Common myeloid progenitor, CD34-positive (primary cell): Measurements from ENCODE around the gene CLEC16A.

Source experiments
- CTCF ChIA-PET: fragments of 350-600 bp; sonication (Branson Sonifier 250); formaldehyde crosslinking; loops from one replicate; lab custom pipeline; 2021; ENCODE audit warnings: antibody characterized with exemption; lab: Charles Lee
- POLR2A ChIA-PET: fragments of 350-600 bp; sonication (Branson Sonifier 250); formaldehyde crosslinking; loops from one replicate; lab custom pipeline; 2021; ENCODE audit warnings: antibody characterized with exemption; lab: Charles Lee
- DNase-seq, 3 donors: peaks; one replicate each; pipeline versions ENCODE4 v3.0.0 to v3.0.0-alpha.2; 2013
- H3K27ac ChIP-seq, 2 experiments: 1 replicate in 1 of 2; 2 replicates in 1 of 2; pipeline ENCODE4 v1.7.0; 2013; ENCODE audit warnings: inconsistent platforms in 2 of 2, low read length in 2 of 2, mild to moderate bottlenecking in 2 of 2, low read depth in 1 of 2, moderate library complexity in 1 of 2; ENCODE audit not compliant: severe bottlenecking in 2 of 2, insufficient read depth in 1 of 2, poor library complexity in 1 of 2
- H3K27me3 ChIP-seq, 5 experiments: replicated peaks in 2 of 5; 1 replicate in 3 of 5; 2 replicates in 2 of 5; pipeline versions ENCODE4 v1.6.1 to v1.7.0; 2013; ENCODE audit warnings: low read length in 4 of 5, mild to moderate bottlenecking in 2 of 5, moderate library complexity in 2 of 5, inconsistent platforms in 1 of 5; ENCODE audit not compliant: insufficient read depth in 5 of 5, control insufficient read depth in 4 of 5
- H3K36me3 ChIP-seq, 4 experiments: 1 replicate in 2 of 4; 2 replicates in 2 of 4; pipeline versions ENCODE4 v1.6.1 to v1.7.0; 2013; ENCODE audit warnings: low read length in 3 of 4, control low read depth in 1 of 4, mild to moderate bottlenecking in 1 of 4; ENCODE audit not compliant: control insufficient read depth in 4 of 4, insufficient read depth in 4 of 4
- H3K4me1 ChIP-seq, 4 experiments: 1 replicate in 3 of 4; 2 replicates in 1 of 4; pipeline versions ENCODE4 v1.6.1 to v1.7.1; 2013; ENCODE audit warnings: low read length in 3 of 4, mild to moderate bottlenecking in 3 of 4, control low read depth in 1 of 4, inconsistent platforms in 1 of 4, moderate library complexity in 1 of 4; ENCODE audit not compliant: control insufficient read depth in 4 of 4, insufficient read depth in 4 of 4; ENCODE audit errors: control extremely low read depth in 1 of 4
- H3K4me3 ChIP-seq, 7 experiments: 1 replicate in 4 of 7; 2 replicates in 3 of 7; pipeline versions ENCODE4 v1.5.1 to v1.7.0; 2013; ENCODE audit warnings: mild to moderate bottlenecking in 7 of 7, low read length in 6 of 7, moderate library complexity in 6 of 7, inconsistent platforms in 2 of 7, low read depth in 2 of 7, control low read depth in 1 of 7; ENCODE audit not compliant: insufficient read depth in 4 of 7, control insufficient read depth in 1 of 7; ENCODE audit errors: extremely low read depth in 1 of 7
- H3K9me3 ChIP-seq, 5 experiments: 1 replicate in 4 of 5; 2 replicates in 1 of 5; pipeline versions ENCODE4 v1.6.1 to v1.7.1; 2013; ENCODE audit warnings: low read length in 4 of 5, mild to moderate bottlenecking in 2 of 5, inconsistent platforms in 1 of 5, low read depth in 1 of 5, moderate library complexity in 1 of 5; ENCODE audit not compliant: control insufficient read depth in 4 of 5, insufficient read depth in 2 of 5; ENCODE audit errors: control extremely low read depth in 1 of 5
- WGBS: methylation state at CpG from one replicate; pipeline ENCODE4 v1.1.5; 2013; ENCODE audit not compliant: insufficient coverage; 5-methylcytosine and 5-hydroxymethylcytosine counted together

CLEC16A gene

GRCh38 chr16:11111856-11112634, 167.7 kb downstream of the CLEC16A start:
- H3K9me3 ChIP-seq: peaks cover 1 to 10% (median 4%) of the 10 kb centered on the region in 5 experiments
- DNase-seq: no peak
- no peaks in the 10 kb centered on the region for H3K27me3 ChIP-seq
- ChIA-PET CTCF (interaction anchor here (0.9 kb wide), 1 partner anchor 17 kb away, joined by 3 read pairs; no protein-coding TSS in a partner anchor), POLR2A (no interaction called here)
- H3K36me3 ChIP-seq: peaks cover 0 to 11% (median 4%) of the 10 kb centered on the region in 4 experiments
- peaks cover 1 to 7% (median 5%) of the 10 kb centered on the region in 4 experiments for H3K4me1 ChIP-seq
- 100% methylated on average over 7 of the region's 9 CpGs for WGBS
- H3K27ac ChIP-seq: no peak overlapping the region
- H3K4me3 ChIP-seq: no peak overlapping the region

- CTCF ChIA-PET: interaction anchor here (0.9 to 1.2 kb wide), 2 partner anchors 16 to 239 kb away, joined by 3 read pairs; no protein-coding TSS in a partner anchor
- peaks cover 0 to 11% (median 4%) of the 10 kb centered on the region in 4 experiments for H3K36me3 ChIP-seq
- WGBS: 90% methylated on average over 4 of the region's 4 CpGs
- H3K27ac ChIP-seq: no peak overlapping the region
- POLR2A ChIA-PET: interaction anchor here (0.7 kb wide), 1 partner anchor 19 kb away, joined by 3 read pairs; no protein-coding TSS in a partner anchor
- no peak overlapping the region for H3K4me3 ChIP-seq
- no peak for DNase-seq
- H3K9me3 ChIP-seq: peaks cover 1 to 10% (median 4%) of the 10 kb centered on the region in 5 experiments
- peaks cover 0 to 6% (median 4%) of the 10 kb centered on the region in 4 experiments for H3K4me1 ChIP-seq
- H3K27me3 ChIP-seq: no peaks in the 10 kb centered on the region
Measured at GRCh38 chr16:11112723-11113348, 168.5 kb downstream of the CLEC16A start.

- no peak for DNase-seq
- peaks cover 0 to 6% (median 4%) of the 10 kb centered on the region in 4 experiments for H3K4me1 ChIP-seq
- WGBS: 93% methylated on average over 11 of the region's 15 CpGs
- ChIA-PET POLR2A (no interaction called here), CTCF (interaction anchor here (1.2 kb wide), 1 partner anchor 237 kb away, joined by 3 read pairs; no protein-coding TSS in a partner anchor)
- H3K9me3 ChIP-seq: peaks cover 1 to 10% (median 4%) of the 10 kb centered on the region in 5 experiments
- peaks cover 0 to 10% (median 4%) of the 10 kb centered on the region in 4 experiments for H3K36me3 ChIP-seq
- H3K4me3 ChIP-seq: no peak overlapping the region
- no peaks in the 10 kb centered on the region for H3K27me3 ChIP-seq
- H3K27ac ChIP-seq: no peak overlapping the region
Measured at GRCh38 chr16:11114366-11115164, 170.2 kb downstream of the CLEC16A start.

GRCh38 chr16:11117576-11118211, 173.3 kb downstream of the CLEC16A start:
- ChIA-PET CTCF (no interaction called here), POLR2A (no interaction called here)
- 94% methylated on average over 4 of the region's 5 CpGs for WGBS
- H3K36me3 ChIP-seq: peaks cover 0 to 22% (median 14%) of the 10 kb centered on the region in 4 experiments
- no peak overlapping the region for H3K4me3 ChIP-seq
- H3K9me3 ChIP-seq: no peaks in the 10 kb centered on the region
- no peak for DNase-seq
- no peaks in the 10 kb centered on the region for H3K27me3 ChIP-seq
- H3K4me1 ChIP-seq: peaks cover 0 to 6% (median 4%) of the 10 kb centered on the region in 4 experiments
- no peak overlapping the region for H3K27ac ChIP-seq

GRCh38 chr16:11118479-11118878, 174.1 kb downstream of the CLEC16A start:
- H3K4me3 ChIP-seq: no peak overlapping the region
- ChIA-PET CTCF (no interaction called here), POLR2A (no interaction called here)
- H3K27me3 ChIP-seq: no peaks in the 10 kb centered on the region
- 94% methylated on average over 2 of the region's 2 CpGs for WGBS
- H3K9me3 ChIP-seq: no peaks in the 10 kb centered on the region
- no peak for DNase-seq
- peaks cover 0 to 27% (median 19%) of the 10 kb centered on the region in 4 experiments for H3K36me3 ChIP-seq
- peaks cover 0 to 6% (median 4%) of the 10 kb centered on the region in 4 experiments for H3K4me1 ChIP-seq
- no peak overlapping the region for H3K27ac ChIP-seq

- H3K27ac ChIP-seq: no peak overlapping the region
- 97% methylated on average over 7 of the region's 8 CpGs for WGBS
- no peak overlapping the region for H3K4me3 ChIP-seq
- H3K36me3 ChIP-seq: peaks cover 2 to 50% (median 34%) of the 10 kb centered on the region in 4 experiments
- no peaks in the 10 kb centered on the region for H3K9me3 ChIP-seq
- POLR2A ChIA-PET: no interaction called here
- H3K27me3 ChIP-seq: no peaks in the 10 kb centered on the region
- CTCF ChIA-PET: interaction anchor here (0.9 to 1.0 kb wide), 2 partner anchors 33 to 55 kb away, joined by 3 to 4 read pairs; no protein-coding TSS in a partner anchor
- H3K4me1 ChIP-seq: no peaks in the 10 kb centered on the region
- no peak for DNase-seq
Measured at GRCh38 chr16:11121083-11121608, 176.8 kb downstream of the CLEC16A start.
